K562 (cell line): ENCODE measurements around the gene ERBB3. TPM values are rescaled to one million over a fixed set of nuclear protein-coding genes. Genes with fewer than 3 reads are reported as not detected.

Source experiments
- HIVEP1 ChIP-seq: fragments of 250-450 bp; sonication (Bioruptor Pico); IDR thresholded peaks from 2 replicates; pipeline ENCODE4 v1.4.0; 2020; ENCODE audit warnings: mild to moderate bottlenecking
- PRMT5 ChIP-seq: sonication (generic); formaldehyde crosslinking; IDR thresholded peaks from 2 replicates; pipeline ENCODE4 v1.5.0; 2020; ENCODE audit warnings: missing genetic modification reagents
- RBM14 ChIP-seq: fragments of 200-400 bp; formaldehyde crosslinking; IDR thresholded peaks from 2 replicates; pipeline ENCODE4 v1.6.1; 2018; ENCODE audit warnings: low read depth, mild to moderate bottlenecking, low read length, moderate library complexity, borderline replicate concordance; ENCODE audit not compliant: insufficient read depth
- SREBF2 ChIP-seq: sonication (generic); formaldehyde crosslinking; IDR thresholded peaks from 2 replicates; pipeline ENCODE4 v1.4.0; 2020; ENCODE audit warnings: mild to moderate bottlenecking, missing genetic modification reagents
- ZNF583 ChIP-seq: fragments of 250-450 bp; sonication (Bioruptor Pico); IDR thresholded peaks from 2 replicates; pipeline ENCODE4 v1.4.0; 2020
- ZNF780A ChIP-seq: fragments of 250-450 bp; sonication (Bioruptor Pico); IDR thresholded peaks from 2 replicates; pipeline ENCODE4 v1.5.0; 2021; ENCODE audit warnings: mild to moderate bottlenecking
- polyA plus RNA-seq, 8 experiments: library from polyadenylated mRNA; depleted of rRNA in 4 of 8; stranded (reverse) in 5 of 8; unstranded in 3 of 8; fragments of >200 nt; fragmentation: Nextera tagmentation in 2 of 8; fragmentation: Illumina TruSeq in 1 of 8; extraction: Ambion mirVana in 2 of 8; extraction: Trizol in 1 of 8; gene quantifications; 2 replicates each; pipeline versions ENCODE4 v1.2.1 to v1.2.3, GENCODE V29; 2011 to 2014; ENCODE audit warnings: inconsistent platforms in 1 of 8, missing spikeins in 1 of 8
- total RNA-seq, 7 experiments: library from RNA; depleted of rRNA in 6 of 7; stranded (reverse); fragments of >200 nt in 6 of 7; fragmentation: Illumina TruSeq in 2 of 7; extraction: Trizol in 2 of 7; gene quantifications; 2 replicates each; pipeline versions ENCODE4 v1.2.1 to v1.2.3, GENCODE V29; 2011 to 2021; ENCODE audit warnings: low replicate concordance in 1 of 7
- TF ChIP-seq, protein P1 (sequence below): sonication (generic); formaldehyde crosslinking; IDR thresholded peaks from 2 replicates; pipeline ENCODE4 v1.8.0; 2022; ENCODE audit warnings: mild to moderate bottlenecking, low read depth, missing genetic modification reagents
- TF ChIP-seq, protein P2 (sequence below): fragments of 450-650 bp; IDR thresholded peaks from 2 replicates; pipeline ENCODE4 v1.6.1; 2016; ENCODE audit warnings: mild to moderate bottlenecking, moderate library complexity
- TF ChIP-seq, protein P3 (sequence below), 2 experiments: fragments of 450-650 bp; IDR thresholded peaks; 2 replicates each; pipeline ENCODE4 v1.6.1; 2016
- TF ChIP-seq, protein P4 (sequence below): sonication (generic); formaldehyde crosslinking; IDR thresholded peaks from 2 replicates; pipeline ENCODE4 v1.8.1; 2023; ENCODE audit warnings: mild to moderate bottlenecking, missing genetic modification reagents

The ERBB3 gene
- total and polyA plus RNA-seq, 9 of the 15 experiments (the other 6 are each of a cell fraction or from before 2014, with no cell fraction given): 1.5 to 5.4 (median 3.8) TPM

DNA sequence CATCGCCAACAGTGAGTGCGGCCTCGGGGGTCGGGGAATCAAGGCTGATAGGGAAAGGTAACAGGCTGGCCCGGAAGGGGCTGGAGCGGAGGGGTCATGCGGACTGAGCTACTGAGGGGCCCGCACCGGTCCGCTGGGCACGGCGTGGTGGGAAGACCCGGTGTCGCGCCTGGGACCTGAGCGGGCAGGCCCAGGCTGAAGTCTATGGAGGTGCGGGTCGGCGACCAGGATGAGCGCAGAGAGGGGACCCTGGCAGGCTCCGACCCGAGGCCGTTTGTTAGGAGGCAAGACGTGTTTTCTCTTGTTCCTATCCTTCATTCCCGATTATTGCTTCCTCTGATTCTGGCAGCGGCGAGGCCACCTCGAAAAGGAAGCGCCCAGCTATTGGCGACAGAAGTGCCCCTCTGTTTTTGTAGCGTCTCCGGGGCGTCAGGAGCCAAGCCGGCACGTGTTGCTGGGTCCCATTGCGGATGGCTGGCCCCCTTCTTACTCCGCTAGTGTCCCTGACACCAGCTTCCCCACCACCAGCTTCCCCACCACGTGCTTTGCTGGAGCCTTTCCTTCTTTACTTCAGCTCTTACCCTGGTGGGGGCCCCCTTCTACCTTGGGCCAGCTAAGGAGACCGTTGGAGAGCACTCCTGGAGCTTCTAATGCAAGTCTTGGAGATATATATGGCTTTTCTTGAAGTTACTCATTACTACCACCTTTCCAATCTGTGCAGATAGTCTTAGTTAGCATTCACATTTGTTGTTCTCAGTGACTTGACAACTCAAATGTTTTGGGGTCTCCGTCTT, 25.0 kb downstream of the ERBB3 start (continued):
- TF ChIP-seq, protein P1, sequence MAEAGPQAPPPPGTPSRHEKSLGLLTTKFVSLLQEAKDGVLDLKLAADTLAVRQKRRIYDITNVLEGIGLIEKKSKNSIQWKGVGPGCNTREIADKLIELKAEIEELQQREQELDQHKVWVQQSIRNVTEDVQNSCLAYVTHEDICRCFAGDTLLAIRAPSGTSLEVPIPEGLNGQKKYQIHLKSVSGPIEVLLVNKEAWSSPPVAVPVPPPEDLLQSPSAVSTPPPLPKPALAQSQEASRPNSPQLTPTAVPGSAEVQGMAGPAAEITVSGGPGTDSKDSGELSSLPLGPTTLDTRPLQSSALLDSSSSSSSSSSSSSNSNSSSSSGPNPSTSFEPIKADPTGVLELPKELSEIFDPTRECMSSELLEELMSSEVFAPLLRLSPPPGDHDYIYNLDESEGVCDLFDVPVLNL (CRISPR knock-in tag): no peak
- TF ChIP-seq RBM14 (no peak), ZNF583 (CRISPR knock-in tag) (no peak), HIVEP1 (CRISPR knock-in tag) (no peak), ZNF780A (CRISPR knock-in tag) (no peak), PRMT5 (CRISPR knock-in tag) (0 out of 2 replicates have a peak, but pooled peaks have one; percentile 24), SREBF2 (CRISPR knock-in tag) (0 out of 2 replicates have a peak, but pooled peaks have one; percentile 68)
- TF ChIP-seq, protein P2, sequence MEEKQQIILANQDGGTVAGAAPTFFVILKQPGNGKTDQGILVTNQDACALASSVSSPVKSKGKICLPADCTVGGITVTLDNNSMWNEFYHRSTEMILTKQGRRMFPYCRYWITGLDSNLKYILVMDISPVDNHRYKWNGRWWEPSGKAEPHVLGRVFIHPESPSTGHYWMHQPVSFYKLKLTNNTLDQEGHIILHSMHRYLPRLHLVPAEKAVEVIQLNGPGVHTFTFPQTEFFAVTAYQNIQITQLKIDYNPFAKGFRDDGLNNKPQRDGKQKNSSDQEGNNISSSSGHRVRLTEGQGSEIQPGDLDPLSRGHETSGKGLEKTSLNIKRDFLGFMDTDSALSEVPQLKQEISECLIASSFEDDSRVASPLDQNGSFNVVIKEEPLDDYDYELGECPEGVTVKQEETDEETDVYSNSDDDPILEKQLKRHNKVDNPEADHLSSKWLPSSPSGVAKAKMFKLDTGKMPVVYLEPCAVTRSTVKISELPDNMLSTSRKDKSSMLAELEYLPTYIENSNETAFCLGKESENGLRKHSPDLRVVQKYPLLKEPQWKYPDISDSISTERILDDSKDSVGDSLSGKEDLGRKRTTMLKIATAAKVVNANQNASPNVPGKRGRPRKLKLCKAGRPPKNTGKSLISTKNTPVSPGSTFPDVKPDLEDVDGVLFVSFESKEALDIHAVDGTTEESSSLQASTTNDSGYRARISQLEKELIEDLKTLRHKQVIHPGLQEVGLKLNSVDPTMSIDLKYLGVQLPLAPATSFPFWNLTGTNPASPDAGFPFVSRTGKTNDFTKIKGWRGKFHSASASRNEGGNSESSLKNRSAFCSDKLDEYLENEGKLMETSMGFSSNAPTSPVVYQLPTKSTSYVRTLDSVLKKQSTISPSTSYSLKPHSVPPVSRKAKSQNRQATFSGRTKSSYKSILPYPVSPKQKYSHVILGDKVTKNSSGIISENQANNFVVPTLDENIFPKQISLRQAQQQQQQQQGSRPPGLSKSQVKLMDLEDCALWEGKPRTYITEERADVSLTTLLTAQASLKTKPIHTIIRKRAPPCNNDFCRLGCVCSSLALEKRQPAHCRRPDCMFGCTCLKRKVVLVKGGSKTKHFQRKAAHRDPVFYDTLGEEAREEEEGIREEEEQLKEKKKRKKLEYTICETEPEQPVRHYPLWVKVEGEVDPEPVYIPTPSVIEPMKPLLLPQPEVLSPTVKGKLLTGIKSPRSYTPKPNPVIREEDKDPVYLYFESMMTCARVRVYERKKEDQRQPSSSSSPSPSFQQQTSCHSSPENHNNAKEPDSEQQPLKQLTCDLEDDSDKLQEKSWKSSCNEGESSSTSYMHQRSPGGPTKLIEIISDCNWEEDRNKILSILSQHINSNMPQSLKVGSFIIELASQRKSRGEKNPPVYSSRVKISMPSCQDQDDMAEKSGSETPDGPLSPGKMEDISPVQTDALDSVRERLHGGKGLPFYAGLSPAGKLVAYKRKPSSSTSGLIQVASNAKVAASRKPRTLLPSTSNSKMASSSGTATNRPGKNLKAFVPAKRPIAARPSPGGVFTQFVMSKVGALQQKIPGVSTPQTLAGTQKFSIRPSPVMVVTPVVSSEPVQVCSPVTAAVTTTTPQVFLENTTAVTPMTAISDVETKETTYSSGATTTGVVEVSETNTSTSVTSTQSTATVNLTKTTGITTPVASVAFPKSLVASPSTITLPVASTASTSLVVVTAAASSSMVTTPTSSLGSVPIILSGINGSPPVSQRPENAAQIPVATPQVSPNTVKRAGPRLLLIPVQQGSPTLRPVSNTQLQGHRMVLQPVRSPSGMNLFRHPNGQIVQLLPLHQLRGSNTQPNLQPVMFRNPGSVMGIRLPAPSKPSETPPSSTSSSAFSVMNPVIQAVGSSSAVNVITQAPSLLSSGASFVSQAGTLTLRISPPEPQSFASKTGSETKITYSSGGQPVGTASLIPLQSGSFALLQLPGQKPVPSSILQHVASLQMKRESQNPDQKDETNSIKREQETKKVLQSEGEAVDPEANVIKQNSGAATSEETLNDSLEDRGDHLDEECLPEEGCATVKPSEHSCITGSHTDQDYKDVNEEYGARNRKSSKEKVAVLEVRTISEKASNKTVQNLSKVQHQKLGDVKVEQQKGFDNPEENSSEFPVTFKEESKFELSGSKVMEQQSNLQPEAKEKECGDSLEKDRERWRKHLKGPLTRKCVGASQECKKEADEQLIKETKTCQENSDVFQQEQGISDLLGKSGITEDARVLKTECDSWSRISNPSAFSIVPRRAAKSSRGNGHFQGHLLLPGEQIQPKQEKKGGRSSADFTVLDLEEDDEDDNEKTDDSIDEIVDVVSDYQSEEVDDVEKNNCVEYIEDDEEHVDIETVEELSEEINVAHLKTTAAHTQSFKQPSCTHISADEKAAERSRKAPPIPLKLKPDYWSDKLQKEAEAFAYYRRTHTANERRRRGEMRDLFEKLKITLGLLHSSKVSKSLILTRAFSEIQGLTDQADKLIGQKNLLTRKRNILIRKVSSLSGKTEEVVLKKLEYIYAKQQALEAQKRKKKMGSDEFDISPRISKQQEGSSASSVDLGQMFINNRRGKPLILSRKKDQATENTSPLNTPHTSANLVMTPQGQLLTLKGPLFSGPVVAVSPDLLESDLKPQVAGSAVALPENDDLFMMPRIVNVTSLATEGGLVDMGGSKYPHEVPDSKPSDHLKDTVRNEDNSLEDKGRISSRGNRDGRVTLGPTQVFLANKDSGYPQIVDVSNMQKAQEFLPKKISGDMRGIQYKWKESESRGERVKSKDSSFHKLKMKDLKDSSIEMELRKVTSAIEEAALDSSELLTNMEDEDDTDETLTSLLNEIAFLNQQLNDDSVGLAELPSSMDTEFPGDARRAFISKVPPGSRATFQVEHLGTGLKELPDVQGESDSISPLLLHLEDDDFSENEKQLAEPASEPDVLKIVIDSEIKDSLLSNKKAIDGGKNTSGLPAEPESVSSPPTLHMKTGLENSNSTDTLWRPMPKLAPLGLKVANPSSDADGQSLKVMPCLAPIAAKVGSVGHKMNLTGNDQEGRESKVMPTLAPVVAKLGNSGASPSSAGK: peak; percentile 45
- TF ChIP-seq, protein P3, sequence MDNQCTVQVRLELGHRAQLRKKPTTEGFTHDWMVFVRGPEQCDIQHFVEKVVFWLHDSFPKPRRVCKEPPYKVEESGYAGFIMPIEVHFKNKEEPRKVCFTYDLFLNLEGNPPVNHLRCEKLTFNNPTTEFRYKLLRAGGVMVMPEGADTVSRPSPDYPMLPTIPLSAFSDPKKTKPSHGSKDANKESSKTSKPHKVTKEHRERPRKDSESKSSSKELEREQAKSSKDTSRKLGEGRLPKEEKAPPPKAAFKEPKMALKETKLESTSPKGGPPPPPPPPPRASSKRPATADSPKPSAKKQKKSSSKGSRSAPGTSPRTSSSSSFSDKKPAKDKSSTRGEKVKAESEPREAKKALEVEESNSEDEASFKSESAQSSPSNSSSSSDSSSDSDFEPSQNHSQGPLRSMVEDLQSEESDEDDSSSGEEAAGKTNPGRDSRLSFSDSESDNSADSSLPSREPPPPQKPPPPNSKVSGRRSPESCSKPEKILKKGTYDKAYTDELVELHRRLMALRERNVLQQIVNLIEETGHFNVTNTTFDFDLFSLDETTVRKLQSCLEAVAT (IDR thresholded peaks at IDR 0.05): 0 out of 4 replicates have a peak, but pooled peaks of 1 of the 2 experiments have one; percentile 55
- TF ChIP-seq, protein P4, sequence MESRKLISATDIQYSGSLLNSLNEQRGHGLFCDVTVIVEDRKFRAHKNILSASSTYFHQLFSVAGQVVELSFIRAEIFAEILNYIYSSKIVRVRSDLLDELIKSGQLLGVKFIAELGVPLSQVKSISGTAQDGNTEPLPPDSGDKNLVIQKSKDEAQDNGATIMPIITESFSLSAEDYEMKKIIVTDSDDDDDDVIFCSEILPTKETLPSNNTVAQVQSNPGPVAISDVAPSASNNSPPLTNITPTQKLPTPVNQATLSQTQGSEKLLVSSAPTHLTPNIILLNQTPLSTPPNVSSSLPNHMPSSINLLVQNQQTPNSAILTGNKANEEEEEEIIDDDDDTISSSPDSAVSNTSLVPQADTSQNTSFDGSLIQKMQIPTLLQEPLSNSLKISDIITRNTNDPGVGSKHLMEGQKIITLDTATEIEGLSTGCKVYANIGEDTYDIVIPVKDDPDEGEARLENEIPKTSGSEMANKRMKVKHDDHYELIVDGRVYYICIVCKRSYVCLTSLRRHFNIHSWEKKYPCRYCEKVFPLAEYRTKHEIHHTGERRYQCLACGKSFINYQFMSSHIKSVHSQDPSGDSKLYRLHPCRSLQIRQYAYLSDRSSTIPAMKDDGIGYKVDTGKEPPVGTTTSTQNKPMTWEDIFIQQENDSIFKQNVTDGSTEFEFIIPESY (CRISPR knock-in tag): peak; percentile 6; the same call in 1 of the 2 replicates
